Right lobe of liver (tissue), 4 donors: ENCODE results near the gene TATDN3.

ENCODE experiments used
- CTCF ChIP-seq, 4 donors: fragments of 200-600 bp in 3 of 4; fragments of 450-650 bp in 1 of 4; IDR thresholded peaks; one replicate each; pipeline versions ENCODE4 v1.5.1 to v1.8.0; 2016 to 2022; ENCODE audit warnings: antibody characterized with exemption in 4 of 4, mild to moderate bottlenecking in 2 of 4
- POLR2A ChIP-seq: fragments of 450-650 bp; IDR thresholded peaks from one replicate; pipeline ENCODE4 v1.6.1; 2017; ENCODE audit warnings: antibody characterized with exemption, mild to moderate bottlenecking
- donor health status: DM: no; HTN: no; CAD: no.
- donor health status: DM: no; HTN: no; CAD: no.
- donor health status: DM: no; HTN: yes; CAD: no.

GRCh38 chr1:212814537-212815334 is 23.0 kb downstream of the TATDN3 start:
- TF ChIP-seq CTCF (IDR thresholded peaks at IDR 0.05) (peak; percentile 44 to 59 (median 46)), POLR2A (no peak)
